ENCODE data around the gene FXYD2.

FXYD2 gene

DNA sequence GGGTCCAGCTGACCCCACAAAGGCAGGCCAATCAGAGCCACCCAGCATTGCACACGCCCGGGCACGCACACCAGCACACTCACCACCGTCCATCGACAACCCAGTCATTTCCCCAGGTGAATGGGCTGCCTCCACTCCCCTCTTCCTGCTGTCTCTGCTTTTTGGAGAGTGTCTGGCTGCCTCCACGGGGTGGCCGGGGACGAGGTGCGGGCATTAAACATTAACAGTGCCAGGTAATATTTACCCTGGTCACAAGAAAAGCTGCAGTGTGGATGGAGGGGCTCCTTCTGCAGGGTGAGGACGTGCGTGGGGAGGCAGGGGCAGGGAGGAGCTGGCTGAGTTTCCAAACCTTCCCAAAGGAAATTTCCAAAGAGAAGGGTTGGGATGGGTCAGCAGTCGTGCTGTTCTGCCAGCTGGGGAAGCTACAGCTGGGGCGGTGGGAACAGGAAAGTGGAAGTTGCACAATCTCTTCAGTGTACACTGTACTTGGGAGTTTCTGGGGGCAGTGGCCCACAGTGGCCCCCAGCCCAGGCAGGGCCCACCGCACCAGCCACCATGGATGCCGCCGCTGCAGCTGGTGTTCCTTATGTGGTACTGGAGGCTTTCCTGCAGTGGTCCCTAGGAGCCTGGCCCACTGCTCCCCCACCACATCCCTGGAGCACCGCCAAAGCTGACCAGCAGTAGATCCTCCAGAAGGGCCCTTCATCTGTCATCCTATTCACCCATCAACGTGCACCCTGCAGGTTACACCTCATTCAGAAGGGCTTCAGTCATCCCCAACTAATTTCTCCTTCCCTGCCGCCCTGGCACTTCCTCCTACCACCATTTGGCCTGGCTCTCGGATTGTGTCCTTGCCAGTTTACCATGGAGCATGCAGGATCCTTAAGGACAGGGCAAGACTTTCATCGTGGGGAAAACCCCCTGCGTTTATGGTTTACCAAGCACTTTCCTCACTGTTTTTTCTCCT is at the start of gene FXYD2:
Gene FXYD2 (minus strand): TSS at position 174 of the 967 bp plus-strand sequence. CDS start 66 bp downstream, at position 108.
- TF ChIP-seq EP300 (IDR thresholded peaks at IDR 0.05; ENCODE audit: borderline replicate concordance), result no peak
- no peak for TF ChIP-seq TAF1 (IDR thresholded peaks at IDR 0.05; ENCODE audit: low read depth)
- TF ChIP-seq CEBPB (IDR thresholded peaks at IDR 0.05), result 0 out of 2 replicates have a peak, but pooled peaks have one; percentile 8

GRCh38 chr11:117873828-117874125 is 49.2 kb upstream of the FXYD2 start:
- TF ChIP-seq RAD21 (IDR thresholded peaks at IDR 0.05; ENCODE audit: low read depth), result no peak
- no peak for TF ChIP-seq TEAD4 (IDR thresholded peaks at IDR 0.05)
- TF ChIP-seq NFIC (IDR thresholded peaks at IDR 0.05), result no peak
- TF ChIP-seq REST (IDR thresholded peaks at IDR 0.05; ENCODE audit: low read depth), result no peak
- TF ChIP-seq EP300 (IDR thresholded peaks at IDR 0.05; ENCODE audit: borderline replicate concordance), result no peak
- no peak for TF ChIP-seq YY1 (IDR thresholded peaks at IDR 0.05; ENCODE audit: low read depth)
- TF ChIP-seq USF1 (IDR thresholded peaks at IDR 0.05), result no peak
- no peak for TF ChIP-seq EGR1 (IDR thresholded peaks at IDR 0.05)
- no peak for TF ChIP-seq ZBTB7A (IDR thresholded peaks at IDR 0.05; ENCODE audit: low read depth)

DNA sequence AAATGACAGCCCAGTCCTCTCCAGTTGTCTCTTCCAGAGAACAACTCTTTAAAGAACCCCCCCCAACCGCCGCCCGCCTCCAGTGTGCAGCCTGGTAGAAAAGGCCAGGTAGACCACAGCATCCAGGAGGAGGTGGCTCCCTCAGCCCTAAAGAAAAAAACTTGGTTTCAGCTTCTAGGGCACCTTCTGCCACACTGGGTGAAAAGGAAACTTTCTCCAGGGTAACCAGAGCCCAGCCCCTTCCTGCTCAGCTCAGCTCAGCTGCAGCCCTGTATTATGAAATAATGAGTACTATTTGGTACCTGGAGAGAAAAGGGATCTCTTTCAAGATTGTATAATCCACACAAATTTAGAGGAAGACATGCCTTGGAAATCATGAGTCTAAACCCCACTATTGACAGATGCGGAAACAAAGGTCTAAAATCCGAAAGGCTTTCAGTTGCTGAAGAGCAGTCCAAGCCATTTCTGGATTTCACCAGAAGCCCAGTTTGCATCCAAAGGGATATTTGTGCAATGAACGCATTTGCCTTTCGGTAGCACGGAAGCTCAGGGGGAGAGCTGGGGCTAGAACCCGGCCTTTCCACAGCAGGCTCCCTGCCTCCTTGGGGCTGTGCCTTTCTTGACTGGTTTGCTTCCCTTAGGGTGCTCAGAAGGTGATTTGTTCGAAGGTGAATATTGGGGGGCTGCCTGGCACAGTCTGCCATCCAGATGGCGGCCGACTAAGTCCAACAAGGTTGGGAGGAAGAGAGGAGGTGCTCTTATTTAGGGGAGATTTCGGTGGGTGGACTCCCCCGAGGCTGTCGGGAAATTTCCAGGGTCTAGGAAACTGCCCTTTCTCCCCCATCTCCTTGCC is 48.7 kb upstream of the FXYD2 start:
- TF ChIP-seq REST (IDR thresholded peaks at IDR 0.05; ENCODE audit: low read depth) (no peak), USF1 (IDR thresholded peaks at IDR 0.05) (no peak), NFIC (IDR thresholded peaks at IDR 0.05) (no peak), ZBTB7A (IDR thresholded peaks at IDR 0.05; ENCODE audit: low read depth) (no peak), EGR1 (IDR thresholded peaks at IDR 0.05) (no peak), YY1 (IDR thresholded peaks at IDR 0.05; ENCODE audit: low read depth) (no peak), TCF12 (IDR thresholded peaks at IDR 0.05; ENCODE audit: low read depth) (no peak), RAD21 (IDR thresholded peaks at IDR 0.05; ENCODE audit: low read depth) (no peak), TEAD4 (IDR thresholded peaks at IDR 0.05) (no peak), EP300 (IDR thresholded peaks at IDR 0.05; ENCODE audit: borderline replicate concordance) (no peak), TAF1 (IDR thresholded peaks at IDR 0.05; ENCODE audit: low read depth) (no peak), FOXM1 (IDR thresholded peaks at IDR 0.05; ENCODE audit: borderline replicate concordance, low read depth) (no peak), CEBPB (IDR thresholded peaks at IDR 0.05) (no peak), CREB1 (IDR thresholded peaks at IDR 0.05; ENCODE audit: low read depth) (no peak)
- TF ChIP-seq, protein P1, sequence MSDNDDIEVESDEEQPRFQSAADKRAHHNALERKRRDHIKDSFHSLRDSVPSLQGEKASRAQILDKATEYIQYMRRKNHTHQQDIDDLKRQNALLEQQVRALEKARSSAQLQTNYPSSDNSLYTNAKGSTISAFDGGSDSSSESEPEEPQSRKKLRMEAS (IDR thresholded peaks at IDR 0.05), result no peak

- TF ChIP-seq REST (IDR thresholded peaks at IDR 0.05; ENCODE audit: low read depth) (no peak), FOXM1 (IDR thresholded peaks at IDR 0.05; ENCODE audit: borderline replicate concordance, low read depth) (no peak)
Measured at GRCh38 chr11:117872420-117872961, 47.9 kb upstream of the FXYD2 start.
